GM23338 (cell line): ENCODE measurements around the gene LBHD1. TPM values are rescaled to one million over a fixed set of nuclear protein-coding genes. Genes with fewer than 3 reads are reported as not detected.

Experiments used
- CREB1 ChIP-seq: fragments of 250-450 bp; sonication (Bioruptor Pico); IDR thresholded peaks from 2 replicates; pipeline ENCODE4 v1.5.0; 2020; ENCODE audit warnings: low read depth, mild to moderate bottlenecking, moderate library complexity
- EZH2 ChIP-seq: fragments of 200-600 bp; sonication (generic); IDR thresholded peaks from one replicate; pipeline ENCODE4 v1.8.0; 2017; ENCODE audit warnings: antibody characterized with exemption, mild to moderate bottlenecking, low read depth; ENCODE audit not compliant: unreplicated experiment
- EZH2phosphoT487 ChIP-seq: fragments of 200-600 bp; sonication (generic); IDR thresholded peaks from one replicate; pipeline ENCODE4 v1.8.1; 2018; ENCODE audit warnings: antibody characterized with exemption; ENCODE audit not compliant: unreplicated experiment
- POLR2AphosphoS5 ChIP-seq: IDR thresholded peaks from 2 replicates; pipeline ENCODE4 v1.6.1; 2016; ENCODE audit warnings: antibody characterized with exemption, low read depth
- ZNF331 ChIP-seq: fragments of 250-450 bp; sonication (Bioruptor Pico); IDR thresholded peaks from 2 replicates; pipeline ENCODE4 v1.5.0; 2020; ENCODE audit warnings: low read depth, mild to moderate bottlenecking, moderate library complexity
- polyA plus RNA-seq: library from polyadenylated mRNA; unstranded; fragments of >200 nt; fragmentation: Nextera tagmentation; extraction: Ambion mirVana; gene quantifications from 2 replicates; pipeline ENCODE4 v1.2.1, GENCODE V29; 2016
- total RNA-seq: library from RNA; depleted of rRNA; stranded (reverse); fragments of >200 nt; shearing (Covaris generic); gene quantifications from 2 replicates; pipeline ENCODE4 v1.2.3, GENCODE V29; 2014
- TF ChIP-seq, protein P1 (sequence below): fragments of 250-450 bp; sonication (Bioruptor Pico); IDR thresholded peaks from 2 replicates; pipeline ENCODE4 v1.5.0; 2020; ENCODE audit warnings: mild to moderate bottlenecking, moderate library complexity
- TF ChIP-seq, protein P2 (sequence below): IDR thresholded peaks from 2 replicates; pipeline ENCODE4 v1.6.1; 2016; ENCODE audit warnings: antibody characterized with exemption
- TF ChIP-seq, protein P3 (sequence below), 2 experiments: fragments of 200-600 bp in 1 of 2; sonication (generic) in 1 of 2; conservative IDR thresholded peaks; 2 replicates each; pipeline versions ENCODE4 v1.5.1 to v1.6.1; 2016 to 2017; ENCODE audit warnings: antibody characterized with exemption in 2 of 2, low read depth in 2 of 2, mild to moderate bottlenecking in 2 of 2, moderate library complexity in 1 of 2

Gene LBHD1
- total and polyA plus RNA-seq, 2 experiments from 2014 or later = 2.8 to 2.9 TPM

DNA sequence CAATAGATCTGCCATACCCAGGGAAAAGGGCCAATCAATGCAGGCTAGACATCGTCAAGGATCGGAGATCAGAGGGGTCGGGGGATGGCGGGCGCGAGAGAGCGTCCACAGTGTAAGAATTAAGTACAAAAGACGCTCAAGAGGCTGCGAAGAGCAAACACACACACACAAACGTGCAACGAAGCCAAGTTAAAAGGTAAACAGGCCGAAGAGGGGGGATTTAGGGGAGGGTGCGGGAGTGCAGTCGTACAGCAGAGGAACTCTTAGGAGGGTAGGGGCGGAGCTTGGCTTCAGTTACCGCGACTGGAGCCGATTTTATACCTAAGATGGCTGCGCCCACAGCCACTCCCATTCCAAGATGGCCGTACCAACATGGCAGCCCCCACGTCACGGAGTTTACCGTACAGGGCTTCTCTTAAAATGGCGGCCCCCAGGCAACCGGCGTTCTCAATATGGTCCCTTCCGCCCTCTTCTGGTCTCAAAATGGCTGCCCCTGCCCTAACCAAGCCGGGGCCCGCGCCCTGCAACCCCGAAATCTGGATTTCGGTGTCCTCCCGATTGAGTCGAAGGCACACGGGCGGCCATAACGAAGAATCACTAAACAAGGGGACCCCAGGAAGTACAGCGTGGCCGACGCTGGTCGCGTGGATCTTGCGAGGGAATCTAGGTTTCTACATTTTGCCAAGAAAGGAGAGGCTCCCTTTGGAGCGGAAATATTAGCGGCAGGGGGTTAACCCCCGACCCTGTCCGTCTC, 37.4 kb upstream of the LBHD1 start (continued):
- TF ChIP-seq, protein P1, sequence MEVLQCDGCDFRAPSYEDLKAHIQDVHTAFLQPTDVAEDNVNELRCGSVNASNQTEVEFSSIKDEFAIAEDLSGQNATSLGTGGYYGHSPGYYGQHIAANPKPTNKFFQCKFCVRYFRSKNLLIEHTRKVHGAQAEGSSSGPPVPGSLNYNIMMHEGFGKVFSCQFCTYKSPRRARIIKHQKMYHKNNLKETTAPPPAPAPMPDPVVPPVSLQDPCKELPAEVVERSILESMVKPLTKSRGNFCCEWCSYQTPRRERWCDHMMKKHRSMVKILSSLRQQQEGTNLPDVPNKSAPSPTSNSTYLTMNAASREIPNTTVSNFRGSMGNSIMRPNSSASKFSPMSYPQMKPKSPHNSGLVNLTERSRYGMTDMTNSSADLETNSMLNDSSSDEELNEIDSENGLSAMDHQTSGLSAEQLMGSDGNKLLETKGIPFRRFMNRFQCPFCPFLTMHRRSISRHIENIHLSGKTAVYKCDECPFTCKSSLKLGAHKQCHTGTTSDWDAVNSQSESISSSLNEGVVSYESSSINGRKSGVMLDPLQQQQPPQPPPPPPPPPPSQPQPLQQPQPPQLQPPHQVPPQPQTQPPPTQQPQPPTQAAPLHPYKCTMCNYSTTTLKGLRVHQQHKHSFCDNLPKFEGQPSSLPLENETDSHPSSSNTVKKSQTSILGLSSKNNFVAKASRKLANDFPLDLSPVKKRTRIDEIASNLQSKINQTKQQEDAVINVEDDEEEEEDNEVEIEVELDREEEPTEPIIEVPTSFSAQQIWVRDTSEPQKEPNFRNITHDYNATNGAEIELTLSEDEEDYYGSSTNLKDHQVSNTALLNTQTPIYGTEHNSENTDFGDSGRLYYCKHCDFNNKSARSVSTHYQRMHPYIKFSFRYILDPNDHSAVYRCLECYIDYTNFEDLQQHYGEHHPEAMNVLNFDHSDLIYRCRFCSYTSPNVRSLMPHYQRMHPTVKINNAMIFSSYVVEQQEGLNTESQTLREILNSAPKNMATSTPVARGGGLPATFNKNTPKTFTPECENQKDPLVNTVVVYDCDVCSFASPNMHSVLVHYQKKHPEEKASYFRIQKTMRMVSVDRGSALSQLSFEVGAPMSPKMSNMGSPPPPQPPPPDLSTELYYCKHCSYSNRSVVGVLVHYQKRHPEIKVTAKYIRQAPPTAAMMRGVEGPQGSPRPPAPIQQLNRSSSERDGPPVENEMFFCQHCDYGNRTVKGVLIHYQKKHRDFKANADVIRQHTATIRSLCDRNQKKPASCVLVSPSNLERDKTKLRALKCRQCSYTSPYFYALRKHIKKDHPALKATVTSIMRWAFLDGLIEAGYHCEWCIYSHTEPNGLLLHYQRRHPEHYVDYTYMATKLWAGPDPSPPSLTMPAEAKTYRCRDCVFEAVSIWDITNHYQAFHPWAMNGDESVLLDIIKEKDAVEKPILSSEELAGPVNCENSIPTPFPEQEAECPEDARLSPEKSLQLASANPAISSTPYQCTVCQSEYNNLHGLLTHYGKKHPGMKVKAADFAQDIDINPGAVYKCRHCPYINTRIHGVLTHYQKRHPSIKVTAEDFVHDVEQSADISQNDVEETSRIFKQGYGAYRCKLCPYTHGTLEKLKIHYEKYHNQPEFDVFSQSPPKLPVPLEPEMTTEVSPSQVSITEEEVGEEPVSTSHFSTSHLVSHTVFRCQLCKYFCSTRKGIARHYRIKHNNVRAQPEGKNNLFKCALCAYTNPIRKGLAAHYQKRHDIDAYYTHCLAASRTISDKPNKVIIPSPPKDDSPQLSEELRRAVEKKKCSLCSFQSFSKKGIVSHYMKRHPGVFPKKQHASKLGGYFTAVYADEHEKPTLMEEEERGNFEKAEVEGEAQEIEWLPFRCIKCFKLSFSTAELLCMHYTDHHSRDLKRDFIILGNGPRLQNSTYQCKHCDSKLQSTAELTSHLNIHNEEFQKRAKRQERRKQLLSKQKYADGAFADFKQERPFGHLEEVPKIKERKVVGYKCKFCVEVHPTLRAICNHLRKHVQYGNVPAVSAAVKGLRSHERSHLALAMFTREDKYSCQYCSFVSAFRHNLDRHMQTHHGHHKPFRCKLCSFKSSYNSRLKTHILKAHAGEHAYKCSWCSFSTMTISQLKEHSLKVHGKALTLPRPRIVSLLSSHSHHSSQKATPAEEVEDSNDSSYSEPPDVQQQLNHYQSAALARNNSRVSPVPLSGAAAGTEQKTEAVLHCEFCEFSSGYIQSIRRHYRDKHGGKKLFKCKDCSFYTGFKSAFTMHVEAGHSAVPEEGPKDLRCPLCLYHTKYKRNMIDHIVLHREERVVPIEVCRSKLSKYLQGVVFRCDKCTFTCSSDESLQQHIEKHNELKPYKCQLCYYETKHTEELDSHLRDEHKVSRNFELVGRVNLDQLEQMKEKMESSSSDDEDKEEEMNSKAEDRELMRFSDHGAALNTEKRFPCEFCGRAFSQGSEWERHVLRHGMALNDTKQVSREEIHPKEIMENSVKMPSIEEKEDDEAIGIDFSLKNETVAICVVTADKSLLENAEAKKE (CRISPR knock-in tag) = no peak
- TF ChIP-seq ZNF331 (CRISPR knock-in tag) = no peak
- TF ChIP-seq, protein P2, sequence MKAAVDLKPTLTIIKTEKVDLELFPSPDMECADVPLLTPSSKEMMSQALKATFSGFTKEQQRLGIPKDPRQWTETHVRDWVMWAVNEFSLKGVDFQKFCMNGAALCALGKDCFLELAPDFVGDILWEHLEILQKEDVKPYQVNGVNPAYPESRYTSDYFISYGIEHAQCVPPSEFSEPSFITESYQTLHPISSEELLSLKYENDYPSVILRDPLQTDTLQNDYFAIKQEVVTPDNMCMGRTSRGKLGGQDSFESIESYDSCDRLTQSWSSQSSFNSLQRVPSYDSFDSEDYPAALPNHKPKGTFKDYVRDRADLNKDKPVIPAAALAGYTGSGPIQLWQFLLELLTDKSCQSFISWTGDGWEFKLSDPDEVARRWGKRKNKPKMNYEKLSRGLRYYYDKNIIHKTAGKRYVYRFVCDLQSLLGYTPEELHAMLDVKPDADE = peak; percentile 89
- TF ChIP-seq EZH2phosphoT487 = no peak
- peak; percentile 83 for TF ChIP-seq CREB1
- TF ChIP-seq, protein P3, sequence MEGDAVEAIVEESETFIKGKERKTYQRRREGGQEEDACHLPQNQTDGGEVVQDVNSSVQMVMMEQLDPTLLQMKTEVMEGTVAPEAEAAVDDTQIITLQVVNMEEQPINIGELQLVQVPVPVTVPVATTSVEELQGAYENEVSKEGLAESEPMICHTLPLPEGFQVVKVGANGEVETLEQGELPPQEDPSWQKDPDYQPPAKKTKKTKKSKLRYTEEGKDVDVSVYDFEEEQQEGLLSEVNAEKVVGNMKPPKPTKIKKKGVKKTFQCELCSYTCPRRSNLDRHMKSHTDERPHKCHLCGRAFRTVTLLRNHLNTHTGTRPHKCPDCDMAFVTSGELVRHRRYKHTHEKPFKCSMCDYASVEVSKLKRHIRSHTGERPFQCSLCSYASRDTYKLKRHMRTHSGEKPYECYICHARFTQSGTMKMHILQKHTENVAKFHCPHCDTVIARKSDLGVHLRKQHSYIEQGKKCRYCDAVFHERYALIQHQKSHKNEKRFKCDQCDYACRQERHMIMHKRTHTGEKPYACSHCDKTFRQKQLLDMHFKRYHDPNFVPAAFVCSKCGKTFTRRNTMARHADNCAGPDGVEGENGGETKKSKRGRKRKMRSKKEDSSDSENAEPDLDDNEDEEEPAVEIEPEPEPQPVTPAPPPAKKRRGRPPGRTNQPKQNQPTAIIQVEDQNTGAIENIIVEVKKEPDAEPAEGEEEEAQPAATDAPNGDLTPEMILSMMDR (conservative IDR thresholded peaks at IDR 0.05; ENCODE audit: low read depth in 2 of 2) = no peak
- TF ChIP-seq EZH2 = no peak
- TF ChIP-seq POLR2AphosphoS5 = peak; percentile 66
